Endodermal cell (in vitro differentiated cells): Measurements from ENCODE around the gene SEC24D. TPM values are rescaled to one million over a fixed set of nuclear protein-coding genes. Genes with fewer than 3 reads are reported as not detected.

ENCODE experiments used
- DNase-seq: peaks from one replicate; pipeline ENCODE4 v3.0.0-alpha.2; 2017
- H3K27ac ChIP-seq: 2 replicates; pipeline ENCODE4 v1.5.1; 2013; ENCODE audit warnings: mild to moderate bottlenecking, low read depth, low read length, moderate library complexity
- H3K27me3 ChIP-seq: 2 replicates; pipeline ENCODE4 v1.6.1; 2013; ENCODE audit warnings: mild to moderate bottlenecking, low read length, moderate library complexity; ENCODE audit not compliant: insufficient read depth, control insufficient read depth, poor library complexity, severe bottlenecking
- H3K36me3 ChIP-seq: 2 replicates; pipeline ENCODE4 v1.7.0; 2013; ENCODE audit warnings: mild to moderate bottlenecking, low read length, moderate library complexity; ENCODE audit not compliant: control insufficient read depth, insufficient read depth
- H3K4me1 ChIP-seq: one replicate; pipeline ENCODE4 v1.7.0; 2013; ENCODE audit warnings: low read length; ENCODE audit not compliant: control insufficient read depth, insufficient read depth
- H3K4me3 ChIP-seq: 2 replicates; pipeline ENCODE4 v1.5.1; 2013; ENCODE audit warnings: mild to moderate bottlenecking, low read length, moderate library complexity
- H3K9ac ChIP-seq: 2 replicates; pipeline ENCODE4 v1.6.1; 2013; ENCODE audit warnings: mild to moderate bottlenecking, low read length, moderate library complexity; ENCODE audit not compliant: poor library complexity, severe bottlenecking; ENCODE audit errors: extremely low read depth
- H3K9me3 ChIP-seq: 2 replicates; pipeline ENCODE4 v1.6.1; 2013; ENCODE audit warnings: mild to moderate bottlenecking, low read length, moderate library complexity; ENCODE audit not compliant: control insufficient read depth
- H3K27ac Mint-ChIP-seq: 2 replicates; pipeline ENCODE4 v1.8.0; 2020; ENCODE audit warnings: mixed read lengths
- H3K27me3 Mint-ChIP-seq: 2 replicates; pipeline ENCODE4 v1.8.0; 2021; ENCODE audit warnings: mild to moderate bottlenecking, mixed read lengths; ENCODE audit not compliant: insufficient read depth
- H3K36me3 Mint-ChIP-seq: 2 replicates; pipeline ENCODE4 v1.8.0; 2020; ENCODE audit warnings: low read depth, mixed read lengths
- H3K4me1 Mint-ChIP-seq: 2 replicates; pipeline ENCODE4 v1.8.0; 2020; ENCODE audit warnings: mixed read lengths
- H3K4me3 Mint-ChIP-seq: 2 replicates; pipeline ENCODE4 v1.8.0; 2020; ENCODE audit warnings: mild to moderate bottlenecking, moderate library complexity, mixed read lengths
- H3K9me3 Mint-ChIP-seq: 2 replicates; pipeline ENCODE4 v1.8.0; 2020; ENCODE audit warnings: mild to moderate bottlenecking, mixed read lengths
- CTCF ChIP-seq: fragments of 200-600 bp; sonication (generic); conservative IDR thresholded peaks from 2 replicates; pipeline ENCODE4 v1.5.0; 2021; ENCODE audit warnings: antibody characterized with exemption, mild to moderate bottlenecking
- WGBS, 2 experiments: methylation state at CpG; one replicate each; pipeline versions ENCODE4 v1.1.5 to v1.1.7; 2013; ENCODE audit warnings: missing lambda C conversion rate in 2 of 2, mixed read lengths in 1 of 2; ENCODE audit not compliant: insufficient coverage in 1 of 2, insufficient read length in 1 of 2; 5-methylcytosine and 5-hydroxymethylcytosine counted together
- total RNA-seq, 2 donors: library from RNA; stranded (reverse); fragmentation: NEBNext Ultra II Directional in 1 of 2; extraction: Animal tissue kit (Norgen Biotek cat#: 25700) in 1 of 2; gene quantifications; 2 replicates in 1 of 2; 3 replicates in 1 of 2; pipeline ENCODE4 v1.2.1, GENCODE V29; 2021

Gene SEC24D
- total RNA-seq, 2 donors from 2014 or later = 40.4 to 42.8 TPM

- H3K36me3 Mint-ChIP-seq = peaks cover 16% of the 10 kb centered on the region
- H3K9me3 Mint-ChIP-seq = no peaks in the 10 kb centered on the region
- no peaks in the 10 kb centered on the region for H3K27me3 ChIP-seq
- H3K27me3 Mint-ChIP-seq = no peaks in the 10 kb centered on the region
- no peak for DNase-seq
- H3K36me3 ChIP-seq = peaks cover 71% of the 10 kb centered on the region
- no peak overlapping the region for H3K4me3 ChIP-seq
- H3K9me3 ChIP-seq = no peaks in the 10 kb centered on the region
- no peak overlapping the region for H3K27ac Mint-ChIP-seq
- no peak overlapping the region for H3K4me3 Mint-ChIP-seq
- no peak for TF ChIP-seq CTCF
- H3K4me1 ChIP-seq = no peaks in the 10 kb centered on the region
- WGBS, 2 experiments = 95% methylated on average over 5 of the region's 5 CpGs; no CpG with 5 or more reads in 1 of the 2 experiments
- no peak overlapping the region for H3K9ac ChIP-seq
- no peaks in the 10 kb centered on the region for H3K4me1 Mint-ChIP-seq
- no peak overlapping the region for H3K27ac ChIP-seq
These were observed 73.8 kb downstream of the SEC24D start for GRCh38 chr4:118762155-118762554.

- no peak overlapping the region for H3K27ac ChIP-seq
- Mint-ChIP-seq H3K27me3 (no peaks in the 10 kb centered on the region), H3K4me1 (no peaks in the 10 kb centered on the region), H3K36me3 (peaks cover 11% of the 10 kb centered on the region), H3K27ac (no peak overlapping the region), H3K9me3 (no peaks in the 10 kb centered on the region), H3K4me3 (no peak overlapping the region)
- H3K4me1 ChIP-seq = no peaks in the 10 kb centered on the region
- no peak for TF ChIP-seq CTCF
- no peak overlapping the region for H3K4me3 ChIP-seq
- no peak overlapping the region for H3K9ac ChIP-seq
- peaks cover 70% of the 10 kb centered on the region for H3K36me3 ChIP-seq
- no peaks in the 10 kb centered on the region for H3K9me3 ChIP-seq
- H3K27me3 ChIP-seq = no peaks in the 10 kb centered on the region
- 97 to 100% methylated on average over 1 of the region's 2 CpGs for WGBS, 2 experiments
- DNase-seq = no peak
These were observed 74.4 kb downstream of the SEC24D start for GRCh38 chr4:118761397-118762016.

GRCh38 chr4:118760493-118760892, 75.4 kb downstream of the SEC24D start:
- peaks cover 8% of the 10 kb centered on the region for H3K4me1 Mint-ChIP-seq
- 93 to 97% methylated on average over 4 to 5 of the region's 5 CpGs for WGBS, 2 experiments
- Histone ChIP-seq H3K36me3 (peaks cover 66% of the 10 kb centered on the region), H3K4me1 (no peaks in the 10 kb centered on the region), H3K9ac (no peak overlapping the region), H3K27ac (no peak overlapping the region), H3K27me3 (no peaks in the 10 kb centered on the region), H3K9me3 (no peaks in the 10 kb centered on the region), H3K4me3 (no peak overlapping the region)
- H3K27ac Mint-ChIP-seq = no peak overlapping the region
- no peak for TF ChIP-seq CTCF
- H3K36me3 Mint-ChIP-seq = peaks cover 9% of the 10 kb centered on the region
- H3K4me3 Mint-ChIP-seq = no peak overlapping the region
- H3K27me3 Mint-ChIP-seq = no peaks in the 10 kb centered on the region
- no peaks in the 10 kb centered on the region for H3K9me3 Mint-ChIP-seq
- no peak for DNase-seq
